HL-60/S4 treated with phorbol 12-myristate 13-acetate at 8.2 ng/mL for 4 days and 3 days (cell line): ENCODE data around the gene MRPS34.

Experiments
- in situ Hi-C: fragments of 300-500 bp; cut with MboI; formaldehyde crosslinking; loops from 2 replicates; pipeline ENCODE4 v1.15.0; 2022; ENCODE audit warnings: low sequenced_read_pairs

Gene MRPS34

DNA sequence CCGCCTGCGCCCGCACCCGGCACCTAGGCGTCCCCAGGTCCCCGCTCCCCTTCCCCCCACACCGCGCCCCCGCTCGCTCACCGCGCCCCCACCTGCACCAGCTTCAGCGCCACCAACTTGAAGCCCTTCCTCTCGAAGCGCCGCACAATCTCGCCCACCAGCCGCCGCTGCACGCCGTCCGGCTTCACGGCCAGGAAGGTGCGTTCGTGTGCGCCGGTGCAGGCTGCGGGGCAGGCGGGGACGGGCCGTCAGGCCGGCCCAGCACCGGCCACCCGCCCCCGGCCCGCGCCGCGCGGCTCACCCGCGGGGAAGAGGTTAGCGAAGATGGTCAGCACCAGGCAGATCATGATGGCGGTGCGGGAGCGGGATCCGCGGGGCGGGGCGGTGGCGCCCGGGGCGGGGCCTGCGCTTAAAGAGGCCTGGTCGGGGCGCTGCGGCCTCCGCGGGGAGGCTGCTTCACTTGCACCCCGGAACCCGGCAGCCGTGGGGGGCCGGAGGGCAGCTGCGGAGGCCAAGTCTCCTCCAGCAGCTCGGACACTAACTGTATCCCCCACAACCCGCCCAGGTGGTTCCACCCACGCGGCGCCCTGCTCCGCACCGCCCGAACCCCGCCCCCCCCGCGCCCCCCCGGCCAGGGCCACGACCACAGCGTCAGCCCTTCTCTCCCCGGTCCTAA is 1.6 kb downstream of the MRPS34 start, which contains the start of gene NME3:
NME3 (minus strand) TSS at position 356 of the 676 bp plus-strand sequence; CDS start at position 347, 9 bp downstream.
- in situ Hi-C loops = no loop called here

DNA sequence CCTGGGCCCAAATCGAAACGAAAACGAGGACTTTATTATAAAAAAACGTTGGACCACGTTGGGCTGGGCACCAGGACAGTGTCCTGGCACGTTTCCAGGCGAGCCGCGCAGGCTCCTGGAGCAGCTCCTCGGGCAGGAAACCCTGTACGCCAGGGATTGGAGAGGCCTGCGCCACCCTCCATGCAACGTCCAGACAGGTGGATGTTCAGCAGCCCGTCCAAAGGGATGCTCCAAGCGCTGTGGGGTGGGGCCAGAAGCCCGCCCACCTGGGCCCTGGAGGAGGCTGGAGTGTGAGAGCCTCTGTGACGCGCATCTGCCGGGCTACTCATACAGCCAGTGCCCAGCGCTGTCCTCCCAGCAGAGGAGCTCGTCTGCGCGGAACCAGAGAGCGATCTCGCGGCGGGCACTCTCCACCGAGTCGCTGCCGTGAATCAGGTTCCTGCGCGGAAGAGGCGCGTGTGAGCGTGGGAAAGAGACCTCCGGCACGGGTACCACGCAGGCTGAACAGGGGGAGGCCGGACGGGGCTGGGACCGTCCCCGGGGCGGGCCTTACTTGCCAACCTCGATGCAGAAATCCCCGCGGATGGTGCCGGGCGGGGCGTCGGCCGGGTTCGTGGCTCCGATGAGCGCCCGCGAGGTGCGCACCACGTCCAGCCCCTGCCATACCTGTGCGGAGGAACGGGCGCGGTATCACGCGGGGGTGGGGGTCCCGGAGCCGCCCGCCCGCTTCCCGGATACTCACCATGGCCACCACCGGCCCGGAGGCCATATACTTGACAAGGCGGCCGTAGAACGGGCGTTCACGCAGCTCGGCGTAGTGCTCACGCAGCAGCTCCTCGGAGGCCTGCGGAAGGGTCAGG is 2.4 kb downstream of the MRPS34 start:
- in situ Hi-C loops = no loop called here

- in situ Hi-C loops = no loop called here
Measured at GRCh38 chr16:1769402-1770300, 3.3 kb downstream of the MRPS34 start.

- in situ Hi-C loops = no loop called here
Measured at GRCh38 chr16:1768767-1769401, 4.0 kb downstream of the MRPS34 start.

- in situ Hi-C loops = no loop called here
Measured at GRCh38 chr16:1768061-1768766, 4.7 kb downstream of the MRPS34 start.

DNA sequence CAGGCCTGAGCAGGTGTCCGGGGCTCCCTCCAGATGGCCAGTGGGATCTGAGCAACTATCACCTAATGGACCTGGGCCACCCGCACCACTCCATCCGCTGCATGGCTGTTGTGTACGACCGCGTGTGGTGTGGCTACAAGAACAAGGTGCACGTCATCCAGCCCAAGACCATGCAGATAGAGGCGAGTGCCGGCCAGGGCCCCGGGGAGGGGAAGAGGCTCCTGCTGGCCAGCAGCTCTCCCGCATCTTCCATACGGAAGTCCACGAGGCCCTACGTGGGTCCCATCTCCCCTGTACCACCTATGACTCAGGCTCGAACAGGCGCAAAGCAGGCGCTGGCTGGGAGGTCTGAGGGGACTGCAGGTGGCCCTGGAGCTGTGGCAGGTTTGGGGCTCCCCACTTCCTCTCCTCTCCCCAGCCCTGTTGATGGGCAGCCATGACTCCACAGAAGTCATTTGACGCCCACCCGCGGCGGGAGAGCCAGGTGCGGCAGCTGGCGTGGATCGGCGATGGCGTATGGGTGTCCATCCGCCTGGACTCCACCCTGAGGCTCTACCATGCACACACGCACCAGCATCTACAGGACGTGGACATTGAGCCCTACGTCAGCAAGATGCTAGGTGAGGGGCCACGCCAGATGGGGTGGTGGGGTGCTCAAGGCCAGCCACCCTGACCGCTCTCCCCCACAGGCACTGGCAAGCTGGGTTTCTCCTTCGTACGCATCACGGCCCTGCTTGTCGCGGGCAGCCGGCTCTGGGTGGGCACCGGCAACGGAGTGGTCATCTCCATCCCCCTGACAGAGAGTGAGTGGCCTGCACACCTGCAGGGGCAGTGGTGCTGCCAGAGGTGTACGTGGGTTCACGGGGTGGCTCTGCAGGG is 5.6 kb downstream of the MRPS34 start:
- in situ Hi-C loops = no loop called here

- in situ Hi-C loops = no loop called here
Measured at GRCh38 chr16:1766701-1767100, 6.2 kb downstream of the MRPS34 start.

GRCh38 chr16:1766231-1766630 is 6.7 kb downstream of the MRPS34 start:
- in situ Hi-C loops = no loop called here

GRCh38 chr16:1765826-1766225 is 7.1 kb downstream of the MRPS34 start:
- in situ Hi-C loops = no loop called here

GRCh38 chr16:1764971-1765370 is 8.0 kb downstream of the MRPS34 start:
- in situ Hi-C loops = no loop called here

- in situ Hi-C loops = no loop called here
Measured at GRCh38 chr16:1763521-1764511, 9.1 kb downstream of the MRPS34 start.

DNA sequence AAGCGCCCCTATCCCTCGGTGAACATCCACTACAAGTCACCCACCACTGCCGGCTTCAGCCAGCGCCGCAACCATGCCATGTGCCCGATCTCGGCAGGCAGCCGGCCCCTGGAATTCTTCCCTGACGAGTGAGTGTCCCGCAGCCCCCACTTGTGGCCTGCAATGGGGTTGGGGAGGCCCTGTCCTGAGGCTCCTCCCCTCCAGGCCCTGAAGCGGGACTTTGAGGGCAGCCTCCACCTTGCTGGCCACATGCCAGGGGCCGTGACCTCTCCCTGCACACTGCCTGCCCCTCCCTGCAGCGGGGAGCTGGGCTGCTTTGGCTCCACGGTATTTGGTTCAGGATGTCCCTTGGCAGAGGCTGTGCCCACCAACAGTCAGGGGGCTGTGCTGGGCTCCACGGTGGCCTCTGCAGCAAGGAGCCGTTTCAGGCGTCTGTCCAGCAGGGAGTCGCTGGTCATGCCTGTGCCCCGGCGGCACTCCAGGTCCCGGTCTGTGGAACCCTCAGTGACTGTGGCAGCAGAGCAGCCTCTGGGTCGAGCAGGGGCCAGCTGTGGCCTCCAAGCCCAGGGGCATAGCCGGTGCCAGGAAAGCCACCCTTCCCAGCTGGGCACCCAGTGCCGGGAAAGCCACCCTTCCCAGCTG is 9.9 kb downstream of the MRPS34 start:
- in situ Hi-C loops = no loop called here

DNA sequence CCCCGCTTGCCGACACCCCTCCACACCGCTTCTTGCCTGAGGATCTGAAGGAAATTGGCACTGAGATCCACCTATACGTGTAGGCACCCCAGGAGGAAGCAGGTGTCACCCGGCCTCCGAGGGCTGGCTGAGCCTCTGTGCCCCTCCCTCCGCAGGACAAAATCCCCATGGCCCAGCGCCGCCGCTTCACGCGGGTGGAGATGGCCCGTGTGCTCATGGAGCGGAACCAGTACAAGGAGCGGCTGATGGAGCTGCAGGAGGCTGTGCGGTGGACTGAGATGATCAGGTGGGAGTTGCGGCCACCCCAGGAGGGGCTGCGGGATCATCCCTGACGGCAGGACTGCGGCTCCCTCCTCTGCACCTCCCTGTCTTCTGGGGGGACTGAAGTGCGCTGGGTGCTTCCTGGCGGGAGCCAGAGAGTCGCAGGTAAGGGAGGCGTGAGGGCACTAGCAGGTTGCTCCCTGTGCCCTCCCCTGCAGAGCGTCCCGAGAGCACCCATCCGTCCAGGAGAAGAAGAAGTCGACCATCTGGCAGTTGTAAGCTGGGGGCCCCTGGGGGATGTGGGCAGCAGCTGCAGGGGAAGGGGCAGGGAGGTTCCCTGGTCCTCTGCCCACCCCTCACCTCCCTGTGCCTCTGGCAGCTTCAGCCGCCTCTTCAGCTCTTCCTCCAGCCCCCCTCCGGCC is 10.6 kb downstream of the MRPS34 start:
- in situ Hi-C loops = no loop called here

DNA sequence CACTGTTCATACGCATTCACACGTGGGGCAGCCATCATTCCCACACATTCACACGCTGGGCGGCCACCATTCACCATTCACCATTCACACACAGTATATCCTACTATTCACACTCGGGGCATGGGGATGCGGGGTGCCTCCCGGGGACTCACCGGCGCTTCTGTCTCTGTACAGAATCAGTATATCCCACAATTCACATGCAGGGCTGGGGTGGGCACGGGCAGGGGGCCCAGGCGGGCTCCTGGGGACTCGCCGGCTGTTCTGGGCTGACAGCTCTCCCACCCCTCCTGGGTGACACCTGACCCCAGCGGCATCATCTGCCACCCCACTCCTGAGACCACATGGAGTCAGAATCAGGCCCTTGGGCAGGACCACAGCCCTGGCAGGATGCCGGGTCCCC is 11.2 kb downstream of the MRPS34 start:
- in situ Hi-C loops = no loop called here

DNA sequence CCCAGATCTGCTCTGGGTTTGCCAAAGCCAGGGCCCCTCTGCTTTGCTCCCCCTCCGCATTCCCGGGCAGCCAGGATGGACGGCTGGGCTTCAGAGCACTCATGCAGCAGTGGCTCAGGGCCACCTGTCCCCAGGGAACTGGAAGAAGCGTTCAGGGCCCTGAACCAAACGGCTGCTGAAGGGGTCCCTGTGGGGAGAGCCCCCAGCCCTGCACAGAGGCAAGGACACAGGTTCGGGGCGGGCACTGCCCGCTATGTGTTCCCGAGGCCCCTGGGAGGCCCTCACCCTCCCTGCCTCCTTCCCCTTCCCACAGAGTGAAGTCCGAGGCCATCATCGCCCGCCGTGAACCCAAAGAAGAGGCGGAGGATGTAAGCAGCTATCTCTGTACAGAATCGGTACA is 12.0 kb downstream of the MRPS34 start:
- in situ Hi-C loops = no loop called here

GRCh38 chr16:1759511-1759910 is 13.4 kb downstream of the MRPS34 start:
- in situ Hi-C loops = no loop called here

GRCh38 chr16:1758923-1759322 is 14.0 kb downstream of the MRPS34 start:
- in situ Hi-C loops = no loop called here
